Mammary epithelial cell (primary cell): ENCODE data around the gene THBS1.

Experiments used
- CTCF ChIP-seq, 2 donors: IDR thresholded peaks in 1 of 2; conservative IDR thresholded peaks in 1 of 2; 2 replicates each; pipeline ENCODE4 v1.5.1; 2011 to 2012; ENCODE audit warnings: inconsistent platforms in 2 of 2, low read length in 2 of 2, mild to moderate bottlenecking in 2 of 2, control low read depth in 1 of 2, low read depth in 1 of 2; ENCODE audit not compliant: insufficient read depth in 1 of 2; ENCODE audit errors: extremely low read depth in 1 of 2
- EZH2 ChIP-seq: IDR thresholded peaks from 2 replicates; pipeline ENCODE4 v1.6.1; 2012; ENCODE audit warnings: low read length, inconsistent platforms, borderline replicate concordance

DNA sequence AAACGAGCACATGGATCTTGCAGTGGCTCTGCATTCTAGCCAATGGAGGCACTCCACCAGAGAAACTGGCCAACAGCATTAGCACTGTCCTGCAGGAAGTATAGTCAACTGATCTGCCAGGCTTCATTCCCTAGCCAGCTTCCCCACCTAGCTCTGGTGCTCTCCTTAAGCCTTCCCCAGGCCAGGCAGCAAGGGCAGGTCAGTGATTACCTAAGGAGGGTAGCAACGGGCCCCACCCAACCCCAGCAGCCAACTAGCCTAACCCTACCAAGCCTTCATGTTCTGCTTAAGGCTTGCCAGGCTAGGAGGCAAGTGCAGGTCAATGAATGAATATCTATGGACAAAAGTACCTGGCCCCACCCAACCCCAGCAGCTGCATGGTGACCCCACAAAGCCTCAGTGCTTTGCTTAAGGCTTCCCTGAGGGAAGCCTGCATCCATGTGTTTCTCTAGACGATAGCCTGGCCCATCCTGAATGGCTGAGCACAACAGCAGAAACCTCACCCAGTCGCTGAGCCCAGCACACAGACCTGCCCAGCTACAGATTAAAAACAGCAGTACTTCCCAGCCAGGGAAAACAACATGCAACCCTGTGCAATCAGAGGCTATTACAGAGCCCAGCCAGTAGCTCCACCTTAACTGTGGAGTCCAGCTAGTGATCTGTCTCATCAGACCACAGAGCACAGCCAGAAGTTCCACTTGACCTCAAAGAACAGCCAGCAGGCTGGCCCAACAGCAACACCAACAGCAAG, 28.5 kb downstream of the THBS1 start:
- TF ChIP-seq CTCF (conservative IDR thresholded peaks at IDR 0.05 in 1 of 2, IDR thresholded peaks at IDR 0.05 in 1 of 2; ENCODE audit: extremely low read depth in 1 of 2, insufficient read depth in 1 of 2, low read depth in 1 of 2, low read length in 2 of 2) (no peak), EZH2 (no peak)
